Stimulated activated CD8-positive, alpha-beta memory T cell treated with anti-CD3 and anti-CD28 coated beads, Interleukin-15, amount 100 ng/mL, for 48 hours (primary cell): Measurements from ENCODE around the gene PDZD8.
"Not testable (repeated sequence)": the region's sequence is repeated elsewhere in the genome, so short reads cannot be mapped to it uniquely, and the experiment has no call there.

Experiments used
- DNase-seq, 2 donors: peaks; one replicate each; pipeline ENCODE4 v3.0.0-alpha.2; 2020; ENCODE audit warnings: low read depth in 2 of 2

Gene PDZD8

DNA sequence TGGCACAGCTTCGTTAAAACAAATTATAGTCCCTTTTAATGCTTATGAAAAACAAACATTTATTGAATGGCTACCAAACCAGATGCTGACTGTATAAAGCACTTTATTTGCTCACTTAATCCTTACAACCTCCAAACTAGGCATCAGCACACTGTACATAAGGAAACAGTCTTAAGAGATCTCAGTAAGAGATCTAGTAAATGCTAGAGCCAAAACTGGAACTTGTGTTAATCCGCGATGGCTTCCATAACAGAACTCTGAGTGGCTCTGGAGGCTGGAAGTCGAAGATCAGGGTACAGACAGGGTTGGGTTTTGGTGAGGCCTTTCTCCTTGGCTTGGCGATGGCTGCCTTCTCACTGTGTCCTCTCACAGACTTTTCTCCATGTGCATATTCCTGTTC, 27.0 kb downstream of the PDZD8 start:
- DNase-seq, result no peak

DNA sequence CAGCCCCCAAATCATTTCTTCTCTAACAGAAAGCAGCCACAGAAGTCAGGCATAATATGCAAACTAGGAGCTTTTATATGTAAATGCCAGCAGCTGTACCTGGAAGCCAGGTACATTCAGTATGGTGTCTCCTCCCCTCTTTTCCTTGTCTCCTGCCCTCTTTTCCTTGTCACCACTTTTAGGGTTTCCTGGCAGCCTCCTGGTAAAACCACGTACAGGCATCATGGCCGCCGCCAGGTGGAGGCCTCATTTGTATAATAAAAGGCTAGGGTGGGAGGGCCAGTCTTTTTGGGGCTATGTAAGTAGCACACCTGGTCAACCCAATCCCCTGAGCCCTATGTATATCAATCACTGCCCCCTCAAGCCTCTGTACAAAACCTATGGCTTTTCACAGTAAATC, 28.7 kb downstream of the PDZD8 start:
- DNase-seq, result no peak

DNA sequence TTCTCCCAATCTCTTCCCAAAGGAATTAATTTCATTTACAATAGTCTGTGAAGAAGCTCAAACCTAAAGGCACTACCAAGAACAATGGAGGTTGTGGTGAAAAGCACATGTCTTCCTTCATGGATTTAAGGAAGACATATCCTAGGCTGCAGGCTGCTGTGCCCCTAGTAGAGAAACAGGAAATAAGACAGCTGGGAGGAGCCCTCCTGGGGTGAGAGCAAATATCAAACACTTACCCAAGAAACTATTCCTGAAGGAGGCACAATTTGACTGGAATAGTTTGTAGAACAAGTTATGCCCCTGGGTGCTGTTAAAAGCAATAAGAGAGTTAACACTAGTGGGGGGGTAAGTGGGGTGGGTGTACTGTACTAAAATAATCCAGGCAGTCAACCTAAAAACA, 30.1 kb downstream of the PDZD8 start:
- DNase-seq, result no peak

DNA sequence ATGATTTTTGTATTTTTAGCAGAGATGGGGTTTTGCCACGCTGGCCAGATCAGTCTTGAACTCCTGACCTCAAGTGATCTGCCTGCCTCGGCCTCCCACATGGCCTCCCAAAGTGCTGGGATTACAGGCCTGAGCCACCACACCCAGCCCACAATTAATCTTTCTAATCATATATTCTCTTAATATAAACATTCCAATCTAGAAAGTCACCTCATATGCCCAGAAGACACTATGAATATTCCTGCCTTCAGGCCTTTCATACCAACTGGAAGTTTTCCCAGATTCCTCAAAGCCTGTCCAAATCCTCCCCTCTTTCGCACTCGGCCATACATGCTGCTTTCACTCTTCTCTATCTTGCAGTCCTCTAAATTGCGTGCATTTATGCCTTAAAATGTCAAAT, 32.6 kb downstream of the PDZD8 start:
- no peak for DNase-seq

DNA sequence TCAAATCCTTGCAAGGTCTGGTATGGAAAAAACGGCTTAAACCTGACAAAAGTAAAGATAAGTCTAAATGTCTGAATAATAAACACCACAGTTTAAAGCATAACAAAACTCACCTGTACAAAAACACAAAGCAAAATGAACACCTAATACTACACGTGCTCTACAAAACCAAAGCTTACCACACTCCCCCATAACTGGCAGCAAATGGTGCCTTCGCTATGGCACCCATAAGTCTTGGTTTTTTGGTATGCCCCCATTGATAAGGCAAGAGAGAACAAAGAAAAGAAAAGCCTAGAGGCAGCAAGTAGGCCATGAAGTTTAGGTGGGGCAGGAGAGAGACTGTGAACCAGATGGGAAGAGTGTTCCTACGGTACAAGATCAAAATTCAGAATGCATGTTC, 34.2 kb downstream of the PDZD8 start:
- DNase-seq, result no peak

DNA sequence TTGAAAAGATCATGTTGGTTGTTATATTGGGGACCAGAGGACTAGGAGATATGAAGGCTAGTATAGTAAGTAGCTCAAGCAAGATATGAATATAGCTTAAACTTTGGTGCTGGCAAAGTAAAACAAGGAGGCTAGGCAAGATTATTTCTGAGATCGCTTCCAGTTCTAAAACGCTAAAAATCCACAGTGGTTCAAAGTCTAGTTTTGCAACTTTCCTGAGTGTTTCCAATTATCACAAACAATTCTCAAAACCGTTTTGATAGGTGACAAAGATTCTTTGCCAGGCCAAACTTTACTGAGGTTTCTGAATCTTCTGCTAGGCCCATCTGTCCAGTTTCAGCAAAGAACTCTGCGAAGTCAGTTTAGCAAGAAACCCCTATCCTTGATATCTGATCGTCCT, 35.3 kb downstream of the PDZD8 start:
- no peak for DNase-seq

DNA sequence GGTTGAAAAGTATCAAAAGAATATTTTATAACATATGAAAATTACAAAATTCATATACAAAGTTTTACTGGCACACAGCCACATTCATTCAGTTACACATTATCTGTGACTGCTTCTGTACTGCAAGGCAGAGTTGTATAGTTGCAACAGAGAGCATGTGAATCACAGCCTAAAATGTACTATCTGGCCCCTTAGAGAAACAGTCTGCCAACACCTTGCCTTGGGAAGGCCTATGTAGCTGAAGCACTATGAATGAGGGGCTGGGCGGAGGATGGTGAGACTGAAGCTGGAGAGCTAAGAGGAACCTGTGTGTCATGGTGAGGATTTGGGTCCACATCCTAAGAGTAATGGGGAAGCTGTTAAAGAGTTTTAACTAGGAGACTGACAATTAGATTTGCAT, 35.7 kb downstream of the PDZD8 start:
- no peak for DNase-seq

DNA sequence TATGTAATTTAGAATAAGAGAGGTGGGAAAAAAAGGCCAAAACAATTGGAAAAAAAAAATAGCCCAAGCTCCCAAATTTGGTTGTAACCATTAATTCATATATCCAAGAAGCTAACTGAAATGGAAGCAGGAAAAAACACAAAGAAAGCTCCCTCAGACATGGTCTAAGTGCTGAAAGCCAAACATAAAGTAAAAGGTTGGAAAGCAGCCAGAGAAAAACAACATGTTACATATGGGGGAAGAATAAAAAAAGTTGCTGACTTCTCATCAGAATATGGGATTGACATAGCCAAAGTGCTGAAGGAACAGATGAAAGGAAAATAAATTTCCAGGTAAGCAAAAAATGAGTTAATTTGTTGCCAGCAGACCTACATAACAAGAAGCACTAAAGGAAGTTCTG, 40.3 kb downstream of the PDZD8 start:
- DNase-seq, result no peak

DNA sequence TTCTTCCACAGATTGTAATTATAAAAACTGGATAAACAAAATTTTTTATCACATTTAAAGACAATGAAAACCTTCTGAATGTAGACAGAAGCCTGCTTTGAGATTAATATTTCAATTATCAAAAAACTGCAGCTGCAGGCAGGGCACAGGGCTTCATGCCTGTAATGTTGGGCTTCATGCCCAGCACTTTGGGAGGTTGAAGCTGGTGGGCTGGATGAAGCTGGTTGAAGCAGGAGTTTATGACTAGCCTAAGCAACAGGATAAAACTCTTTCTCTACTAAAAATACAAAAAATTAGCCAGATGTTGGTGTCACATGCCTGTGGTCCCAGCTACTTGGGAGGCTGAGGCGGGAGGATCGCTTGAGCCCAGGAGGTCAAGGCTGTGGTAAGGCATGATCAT, 41.2 kb downstream of the PDZD8 start:
- no peak for DNase-seq

DNA sequence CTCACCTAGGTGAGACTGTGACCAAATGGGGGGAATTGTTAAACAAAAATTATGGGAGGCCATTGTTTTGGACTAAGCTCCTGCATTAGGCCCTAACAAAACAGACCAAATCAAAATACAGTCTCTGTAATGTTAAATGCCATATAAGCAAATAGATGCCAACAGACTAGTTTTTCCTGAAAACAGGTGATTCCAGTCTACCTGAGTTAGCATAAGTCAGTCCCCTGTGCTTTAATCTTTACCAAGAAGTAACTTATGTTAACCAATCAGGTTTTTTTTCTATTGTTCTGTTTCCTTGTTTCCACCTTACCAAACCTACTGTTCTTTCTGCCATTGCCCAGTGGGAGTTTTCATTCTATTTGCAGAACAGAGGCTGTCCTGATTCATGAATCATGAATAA, 48.0 kb downstream of the PDZD8 start:
- no peak for DNase-seq

DNA sequence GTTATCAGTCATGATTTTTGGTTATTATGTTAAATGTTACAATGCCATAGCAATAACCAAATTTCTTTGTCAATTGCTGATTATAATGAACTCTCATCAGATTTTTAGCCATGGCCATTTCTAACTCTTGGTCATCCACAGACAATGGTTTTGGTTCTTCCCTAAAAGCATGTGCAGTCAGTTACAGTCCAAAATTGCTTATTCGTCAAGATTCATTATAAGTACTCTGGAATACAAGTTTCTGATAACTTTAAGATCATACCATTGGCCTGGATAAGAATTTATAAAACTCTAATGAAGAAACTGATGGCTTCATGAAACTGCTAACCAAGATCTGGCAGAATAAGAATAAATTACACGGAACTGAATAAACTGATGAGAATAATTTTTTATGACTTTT, 50.9 kb downstream of the PDZD8 start:
- no peak for DNase-seq

DNA sequence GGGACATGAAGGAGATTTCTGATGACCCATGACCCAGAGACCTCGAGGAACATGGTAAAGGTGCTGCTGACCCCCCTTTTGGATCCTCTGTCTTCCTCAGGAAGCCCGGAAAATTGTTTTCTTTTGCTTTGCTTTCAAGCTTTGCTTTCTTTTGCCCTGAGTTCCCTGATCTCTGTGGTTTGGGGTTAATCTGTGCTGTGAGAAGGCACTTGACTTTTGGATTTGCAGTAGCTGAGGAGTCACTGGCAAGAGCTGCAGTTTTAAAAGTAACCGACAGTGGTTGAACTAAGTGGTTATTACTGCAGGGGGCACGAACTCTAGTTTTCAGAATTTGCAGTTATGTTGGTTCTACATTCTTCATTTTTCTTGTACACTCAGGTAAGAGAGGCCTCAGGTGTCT, 53.0 kb downstream of the PDZD8 start:
- DNase-seq, result no peak

DNA sequence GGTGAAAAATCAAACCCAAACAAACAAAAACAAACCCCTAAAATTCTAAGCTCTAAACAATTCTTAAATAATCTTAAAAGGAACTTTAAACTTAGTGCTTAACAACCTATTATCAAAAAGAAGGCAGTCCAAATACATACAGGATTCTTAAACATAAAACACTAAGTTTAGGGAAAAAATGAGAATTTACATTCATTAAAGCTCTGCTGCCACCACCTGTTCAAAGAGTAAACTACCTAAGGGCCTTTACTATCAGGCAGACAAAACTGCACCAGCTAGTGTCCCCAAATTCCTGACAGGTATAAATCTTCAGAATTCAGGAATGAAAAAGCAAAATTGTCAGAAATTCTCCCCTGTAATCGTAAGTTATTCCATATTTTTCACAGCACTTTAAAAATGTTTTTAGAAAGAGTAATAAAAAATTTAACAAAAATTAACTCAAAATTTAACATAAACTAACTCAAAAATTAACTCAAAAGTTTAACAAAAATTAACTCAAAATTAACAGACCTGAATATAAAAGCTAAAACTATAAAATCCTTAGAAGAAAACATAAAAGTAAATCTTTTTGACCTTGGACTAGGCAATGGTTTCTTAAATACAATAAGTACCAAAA, 55.1 kb downstream of the PDZD8 start:
- DNase-seq, result no peak

DNA sequence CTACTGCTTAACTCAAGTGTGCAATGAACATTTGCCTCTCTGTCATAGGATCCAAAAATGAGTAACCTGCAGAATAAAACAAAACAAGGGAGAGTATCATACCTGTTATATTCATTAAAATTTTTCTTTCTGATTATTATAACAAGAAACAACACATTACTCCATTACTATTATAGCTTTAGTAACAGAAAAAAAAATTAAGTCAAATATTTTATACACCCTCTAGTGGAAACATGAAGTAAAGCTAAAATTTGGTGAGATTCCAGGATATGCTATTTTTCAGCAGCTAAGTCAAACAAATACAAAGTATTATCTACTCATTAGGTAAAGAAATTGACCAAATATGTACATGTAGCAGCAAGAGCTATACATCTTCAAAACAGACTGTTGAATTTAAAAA, 56.3 kb downstream of the PDZD8 start:
- no peak for DNase-seq

DNA sequence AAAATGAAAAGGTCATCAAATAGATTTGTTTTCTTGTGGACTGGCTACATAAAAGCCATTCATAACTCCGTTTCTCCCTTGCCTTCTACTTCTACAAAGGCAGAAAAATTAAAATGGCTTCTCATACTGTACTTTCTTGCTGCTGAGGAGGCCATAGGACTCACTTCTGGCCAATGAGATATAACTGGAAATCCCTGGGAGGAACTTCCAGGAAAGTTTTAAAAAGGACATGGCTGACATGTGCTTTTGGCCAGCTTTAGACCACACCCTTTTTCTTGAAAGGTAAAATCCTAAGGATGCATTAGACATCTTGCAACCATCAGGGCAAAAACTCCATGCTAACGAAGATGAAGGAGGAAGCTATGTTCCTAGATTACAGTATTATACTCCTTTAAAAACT, 58.5 kb downstream of the PDZD8 start:
- no peak for DNase-seq

DNA sequence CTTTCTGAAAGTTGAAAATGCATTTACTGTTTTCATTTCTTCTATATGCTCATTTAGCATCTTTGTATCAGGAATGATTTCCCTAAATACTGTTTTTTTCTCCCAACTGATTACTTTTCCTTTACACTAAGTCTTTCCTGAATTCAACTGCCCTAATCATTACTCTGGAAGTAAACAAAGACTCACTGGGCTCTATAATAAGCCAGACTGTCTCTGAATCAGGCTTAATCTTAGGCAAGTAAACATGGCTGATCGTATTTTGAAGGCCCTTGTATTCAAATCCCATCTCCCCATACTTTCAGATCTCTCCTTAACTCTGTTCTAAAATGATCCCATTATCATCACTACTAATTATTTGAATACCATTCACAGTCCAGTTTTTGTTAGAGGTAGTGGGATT, 61.6 kb downstream of the PDZD8 start:
- no peak for DNase-seq

DNA sequence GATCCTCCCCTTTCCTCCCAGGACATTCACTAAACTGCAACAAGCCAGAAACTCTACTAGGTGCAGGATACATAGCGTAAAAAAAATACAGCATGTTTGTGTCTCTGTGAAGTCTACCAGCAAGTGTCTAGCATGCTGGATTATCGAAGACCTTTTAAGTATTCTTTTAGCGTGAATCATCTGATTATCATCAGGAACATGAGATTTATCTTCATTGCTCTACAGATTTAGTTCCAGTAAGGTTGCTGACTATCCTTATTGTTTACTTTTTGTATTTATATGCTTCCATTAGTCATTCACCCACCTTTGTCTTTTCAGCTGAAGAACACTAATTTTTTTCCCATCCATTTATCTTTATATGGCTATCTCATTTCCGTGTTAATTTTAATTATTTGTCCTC, 62.8 kb downstream of the PDZD8 start:
- no peak for DNase-seq

DNA sequence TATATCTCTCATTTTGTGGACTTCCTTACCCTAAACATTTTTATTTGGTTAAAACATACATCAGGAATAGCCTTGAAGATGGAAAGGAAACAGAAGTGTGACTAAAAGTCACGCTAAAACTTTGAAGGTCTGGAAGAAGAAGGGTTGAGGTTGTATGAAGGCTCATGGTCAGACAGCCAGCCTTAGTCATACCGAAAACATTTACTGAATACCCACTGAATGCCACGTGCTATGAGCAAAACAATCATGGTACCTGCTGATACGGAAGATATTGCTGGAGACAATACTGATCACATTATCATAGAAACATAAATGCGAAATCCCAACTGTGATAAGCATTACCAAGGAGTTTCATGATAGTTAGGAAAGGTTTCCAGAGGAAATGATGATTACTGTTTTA, 64.0 kb downstream of the PDZD8 start:
- no peak for DNase-seq

DNA sequence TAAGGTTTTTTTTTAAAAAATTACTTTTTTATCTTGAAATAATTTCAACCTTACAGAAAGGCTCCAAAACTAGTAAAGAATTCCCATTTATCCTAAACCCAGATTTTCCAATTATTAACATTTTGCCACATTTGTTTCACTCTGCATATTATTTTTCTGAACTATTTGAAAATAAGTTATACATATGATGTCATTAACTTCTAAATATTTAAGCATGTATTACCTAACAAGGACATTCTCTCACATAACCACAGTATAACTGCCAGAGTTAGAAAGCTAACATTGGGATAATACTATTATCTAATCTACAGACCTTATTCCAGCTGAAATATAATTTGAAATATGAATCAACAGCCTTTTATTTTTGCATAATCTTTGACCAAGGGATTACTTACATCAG, 68.6 kb downstream of the PDZD8 start:
- DNase-seq, result no peak

DNA sequence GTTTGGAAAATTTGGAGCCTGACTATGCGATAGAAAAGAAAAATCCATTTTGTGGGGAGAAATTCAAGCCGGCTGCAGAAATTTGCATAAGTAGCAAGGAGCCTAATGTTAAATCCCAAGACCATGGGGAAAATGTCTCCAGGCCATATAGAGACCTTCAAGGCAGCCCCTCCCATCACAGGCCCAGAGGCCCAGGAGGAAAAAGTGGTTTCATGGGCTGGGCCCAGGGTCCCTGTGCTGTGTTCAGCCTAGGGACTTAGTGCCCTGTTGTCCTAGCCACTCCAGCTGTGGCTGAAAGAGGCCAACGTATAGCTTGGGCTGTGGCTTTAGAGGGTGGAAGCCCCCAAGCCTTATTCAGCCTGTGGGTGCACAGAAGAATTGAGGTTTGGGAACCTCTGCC, 71.8 kb downstream of the PDZD8 start:
- not testable (repeated sequence) for DNase-seq

DNA sequence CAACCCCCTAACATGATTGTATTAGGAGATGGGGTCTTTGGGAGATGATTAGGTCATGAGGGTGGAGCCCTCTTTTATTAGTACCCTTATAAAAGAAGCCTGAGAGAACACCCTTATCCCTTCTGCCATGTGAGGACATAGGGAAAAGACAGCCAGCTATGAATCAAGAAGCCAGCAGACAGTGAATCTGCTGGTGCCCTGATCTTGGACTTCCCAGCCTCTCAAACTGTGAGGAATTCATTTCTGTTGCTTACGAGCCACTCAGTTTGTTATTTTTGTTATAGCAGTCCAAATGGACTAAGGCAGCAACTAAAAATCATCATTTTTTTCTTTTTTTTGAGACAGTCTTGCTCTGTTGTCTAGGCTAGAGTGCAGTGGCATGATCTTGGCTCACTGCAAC, 74.6 kb downstream of the PDZD8 start:
- no peak for DNase-seq

DNA sequence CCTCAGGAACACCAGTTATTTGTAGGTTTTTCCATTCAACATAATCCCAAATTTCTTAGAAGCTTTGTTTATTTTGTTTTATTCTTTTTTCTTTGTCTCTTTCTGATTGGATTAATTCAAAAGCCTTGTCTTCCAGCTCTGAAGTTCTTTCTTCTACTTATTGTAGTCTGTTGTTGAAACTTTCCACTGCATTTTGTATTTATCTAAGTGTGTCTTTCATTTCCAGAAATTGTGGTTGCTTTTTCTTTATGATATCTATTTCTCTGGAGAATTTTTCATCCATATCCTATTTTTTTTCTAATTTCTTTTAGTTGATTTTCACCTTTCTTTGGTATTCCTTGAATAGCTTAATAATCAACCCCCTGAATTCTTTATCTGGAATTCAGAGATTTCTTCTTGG, 75.8 kb downstream of the PDZD8 start:
- no peak for DNase-seq

DNA sequence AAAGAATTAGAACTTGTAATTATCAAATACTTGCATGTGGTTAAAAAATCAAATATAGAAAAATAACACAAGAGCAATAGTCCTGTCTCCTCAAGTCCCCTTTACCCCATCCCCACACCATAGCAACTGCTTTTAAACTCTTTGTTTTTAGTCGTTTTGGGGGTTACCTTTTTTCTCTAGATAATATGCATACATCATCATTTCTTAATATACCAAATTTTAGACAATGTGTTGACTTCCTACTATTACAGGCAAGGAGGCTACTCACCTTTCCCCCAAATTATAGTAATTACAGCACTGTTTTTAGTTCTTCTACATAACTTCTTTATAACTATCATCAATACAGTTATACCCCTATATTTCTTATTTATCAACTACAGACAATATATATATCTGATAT, 77.0 kb downstream of the PDZD8 start:
- DNase-seq, result no peak

DNA sequence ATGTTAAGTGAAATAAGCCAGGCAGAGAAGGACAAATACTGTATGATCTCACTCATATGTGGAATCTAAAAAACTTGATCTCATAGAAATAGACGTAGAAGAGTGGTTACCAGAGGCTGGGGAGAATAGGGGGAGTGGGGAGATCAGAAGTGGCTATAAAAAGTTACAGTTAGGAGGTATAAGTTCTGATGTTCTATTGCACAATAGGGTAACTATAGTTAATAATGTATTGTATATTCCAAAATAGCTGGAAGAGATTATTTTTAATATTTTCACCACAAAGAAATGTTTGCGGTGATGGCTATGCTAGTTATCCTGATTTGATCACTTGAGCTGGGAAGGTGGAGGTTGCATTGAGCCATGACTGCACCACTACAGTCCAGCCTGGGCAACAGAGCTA, 80.5 kb downstream of the PDZD8 start:
- no peak for DNase-seq
